Measurements from ENCODE around the gene SUGP2. TPM values are rescaled to one million over a fixed set of nuclear protein-coding genes. Genes with fewer than 3 reads are reported as not detected.
A peak's percentile ranks its signal among the peaks of the same experiment; 100 is the strongest.

SUGP2 gene
- 10 to 100 TPM; 51.7 to 61.7 TPM for total RNA-seq
- long read RNA-seq, full-length matches to known transcripts = 4 of 34 reads
- long read RNA-seq, partial matches to known transcripts = 9 of 34 reads
- long read RNA-seq, other reads (novel, unspliced or antisense) = 21 of 34 reads

DNA sequence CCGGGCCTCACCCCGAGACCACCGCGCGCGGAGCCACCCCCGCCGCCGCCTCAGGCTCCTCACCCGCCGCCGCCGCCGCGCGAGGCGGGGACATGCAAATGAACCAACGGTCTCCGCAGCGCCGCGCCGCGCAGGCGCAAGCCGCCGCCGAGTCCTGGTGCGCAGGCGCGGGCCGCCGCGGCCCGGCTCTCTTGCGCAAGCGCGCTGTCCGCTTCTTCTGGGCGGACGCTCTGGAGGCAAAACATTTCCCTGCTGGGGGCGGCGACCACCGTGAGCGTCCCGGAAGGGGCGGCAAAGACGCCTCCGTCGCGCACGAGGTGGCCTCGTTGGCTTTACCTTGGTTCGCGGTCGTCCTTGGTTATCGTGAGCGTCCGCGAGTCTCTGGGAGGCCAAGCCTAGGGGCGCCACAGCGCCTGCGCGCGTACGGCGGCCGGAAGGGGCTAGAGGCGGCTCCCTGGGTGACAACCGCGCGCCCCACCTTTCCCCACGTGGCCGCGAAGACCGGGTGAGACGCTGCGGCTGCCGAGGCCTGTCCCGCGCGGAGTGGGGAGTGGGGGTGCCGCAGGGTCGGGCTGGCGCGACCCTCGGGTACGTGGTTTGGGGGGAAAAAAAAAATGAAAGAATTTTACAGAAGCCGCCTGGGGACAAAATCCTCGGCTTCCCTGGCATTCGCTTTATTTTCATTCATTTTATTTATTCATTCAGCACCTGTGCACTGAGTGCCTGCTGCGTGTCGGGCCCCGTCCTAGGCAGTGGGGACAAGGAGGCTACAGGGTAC, at the start of gene SUGP2, which contains the start of gene ARMC6:
Gene SUGP2, minus strand, starts transcription at position 92 of the 778 bp plus-strand sequence. CDS start 2,446 bp downstream, outside the sequence.
Gene ARMC6, plus strand, starts transcription at position 178 of the 778 bp plus-strand sequence. CDS start 607 bp downstream, outside the sequence.
- DNase-seq (peak; percentile 86 to 88), ATAC-seq (peak; percentile 91)
- intact Hi-C loops (cut with DNase I, micrococcal nuclease) = no loop called here

DNA sequence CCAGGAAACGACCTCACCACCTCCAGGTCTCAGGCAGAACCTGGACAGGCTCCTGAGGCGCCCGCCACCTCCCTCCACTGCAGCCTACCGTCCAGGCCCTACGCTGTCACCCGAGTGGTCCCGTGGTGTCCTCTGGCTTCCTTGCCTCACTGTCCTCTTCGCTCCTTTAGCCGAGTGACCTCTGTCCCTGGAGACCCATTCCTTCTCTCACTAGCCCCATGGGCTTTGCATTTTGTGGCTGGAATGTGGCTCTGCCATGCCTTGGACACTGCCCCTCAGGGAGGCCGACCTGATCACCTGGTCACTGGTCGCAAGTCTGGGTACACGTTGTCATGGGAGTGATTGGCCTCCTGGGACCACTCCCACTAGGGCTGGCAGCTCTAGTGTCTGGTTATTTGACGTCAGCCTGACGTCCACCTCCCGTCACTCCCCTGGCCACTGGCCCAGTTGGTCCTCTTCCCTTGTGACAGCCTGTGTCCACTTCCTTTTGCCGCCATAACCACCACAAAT, 48.4 kb upstream of the SUGP2 start:
- intact Hi-C loops (cut with DNase I, micrococcal nuclease) = no loop called here
- DNase-seq (no peak), ATAC-seq (no peak)

DNA sequence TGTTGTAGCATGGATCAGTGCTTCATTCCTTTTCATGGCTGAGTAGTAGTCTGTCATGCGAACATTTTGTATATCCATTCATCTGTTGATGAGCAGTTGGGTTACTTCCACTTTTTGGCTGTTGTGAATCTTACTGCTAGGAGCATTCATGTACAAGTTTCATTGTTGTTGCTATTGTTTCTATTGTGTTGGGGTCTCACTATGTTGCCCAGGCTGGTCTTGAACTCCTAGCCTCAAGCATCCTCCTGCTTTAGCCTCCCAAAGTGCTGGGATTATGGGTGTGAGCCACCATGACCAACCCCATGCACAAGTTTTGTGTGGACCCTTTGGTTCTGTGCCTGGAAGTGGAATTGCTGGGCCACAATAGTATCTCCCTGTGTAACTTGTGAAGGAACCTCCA, 46.3 kb upstream of the SUGP2 start:
- intact Hi-C loops (cut with DNase I, micrococcal nuclease) = no loop called here
- DNase-seq (no peak), ATAC-seq (no peak)

DNA sequence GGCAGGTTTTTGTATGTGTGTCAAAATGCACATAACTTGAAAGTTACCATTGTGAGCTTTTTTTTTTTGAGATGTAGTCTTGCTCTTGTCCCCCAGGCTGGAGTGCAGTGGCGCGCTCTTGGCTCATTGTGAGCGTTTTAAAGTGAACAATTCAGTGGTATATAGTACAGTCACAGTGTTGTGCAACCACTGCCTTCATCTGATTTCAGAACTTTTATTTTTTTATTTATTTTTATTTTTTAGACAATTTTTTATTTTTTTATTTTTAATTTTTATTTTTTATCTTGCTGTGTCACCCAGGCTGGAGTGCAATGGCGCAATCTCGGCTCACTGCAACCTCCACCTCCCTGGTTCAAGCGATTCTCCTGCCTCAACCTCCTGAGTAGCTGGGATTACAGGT, 45.5 kb upstream of the SUGP2 start:
- DNase-seq (no peak), ATAC-seq (no peak)
- intact Hi-C loops (cut with DNase I, micrococcal nuclease) = no loop called here

DNA sequence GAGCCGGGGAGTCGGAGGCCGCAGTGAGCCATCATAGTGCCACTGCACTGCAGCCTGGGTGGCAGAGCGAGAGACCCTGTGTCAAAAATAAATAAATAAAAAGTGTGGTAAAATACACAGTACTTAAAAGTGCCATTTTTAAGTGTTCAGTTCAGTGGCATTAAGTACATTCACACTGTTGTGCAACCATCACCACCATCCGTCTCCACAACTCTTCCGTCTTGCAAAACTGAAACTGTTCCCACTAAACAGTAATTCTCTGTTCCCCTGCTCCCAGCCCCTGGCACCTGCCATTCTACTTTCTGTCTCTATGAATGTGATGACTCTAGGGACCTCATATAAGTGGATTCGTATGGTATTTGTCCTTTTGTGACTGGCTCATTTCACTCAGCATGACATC, 43.8 kb upstream of the SUGP2 start:
- DNase-seq = no peak
- intact Hi-C loops (cut with DNase I, micrococcal nuclease) = no loop called here
- no peak for ATAC-seq

DNA sequence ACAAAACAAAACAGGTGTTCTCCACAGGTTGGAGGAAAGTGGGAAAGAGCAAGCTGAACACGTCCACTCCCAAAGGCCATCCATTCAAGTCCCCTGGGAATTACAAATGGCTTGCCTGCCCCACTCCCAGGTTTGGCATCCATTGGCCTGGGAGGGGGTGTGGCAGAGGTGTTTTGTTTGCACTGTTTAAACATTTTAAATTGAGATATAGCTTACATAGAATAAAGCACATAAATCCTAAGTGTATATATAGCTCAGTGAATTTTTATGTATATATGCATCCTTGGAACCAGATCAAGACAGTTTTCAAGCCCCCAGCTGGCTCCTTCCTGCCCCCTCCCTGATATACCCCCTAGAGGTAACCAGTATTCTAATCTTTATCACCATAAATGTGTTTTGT, 43.2 kb upstream of the SUGP2 start:
- ATAC-seq (peak; percentile 51), DNase-seq (no peak)
- intact Hi-C loops (cut with DNase I, micrococcal nuclease) = no loop called here

DNA sequence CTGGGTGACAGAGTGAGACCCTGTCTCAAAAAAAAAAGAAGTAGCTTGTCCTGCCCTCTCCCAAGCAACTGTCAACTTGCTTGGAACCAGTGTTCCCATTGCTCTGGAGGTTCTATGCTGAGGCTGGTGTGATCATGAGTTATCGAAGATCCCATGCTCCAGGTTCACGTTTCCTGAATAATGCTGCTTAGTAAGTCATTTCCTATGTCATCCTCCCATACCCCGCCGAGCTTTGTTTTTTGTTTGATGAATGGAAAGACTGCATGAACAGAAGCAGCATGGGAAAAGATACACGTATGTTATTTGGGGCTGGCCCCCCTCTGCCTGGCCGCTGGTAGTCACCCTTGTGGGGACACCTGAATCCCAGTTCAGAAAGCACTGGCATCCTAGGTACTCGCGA, 41.8 kb upstream of the SUGP2 start:
- ATAC-seq (no peak), DNase-seq (no peak)
- intact Hi-C loops (cut with DNase I, micrococcal nuclease) = no loop called here

DNA sequence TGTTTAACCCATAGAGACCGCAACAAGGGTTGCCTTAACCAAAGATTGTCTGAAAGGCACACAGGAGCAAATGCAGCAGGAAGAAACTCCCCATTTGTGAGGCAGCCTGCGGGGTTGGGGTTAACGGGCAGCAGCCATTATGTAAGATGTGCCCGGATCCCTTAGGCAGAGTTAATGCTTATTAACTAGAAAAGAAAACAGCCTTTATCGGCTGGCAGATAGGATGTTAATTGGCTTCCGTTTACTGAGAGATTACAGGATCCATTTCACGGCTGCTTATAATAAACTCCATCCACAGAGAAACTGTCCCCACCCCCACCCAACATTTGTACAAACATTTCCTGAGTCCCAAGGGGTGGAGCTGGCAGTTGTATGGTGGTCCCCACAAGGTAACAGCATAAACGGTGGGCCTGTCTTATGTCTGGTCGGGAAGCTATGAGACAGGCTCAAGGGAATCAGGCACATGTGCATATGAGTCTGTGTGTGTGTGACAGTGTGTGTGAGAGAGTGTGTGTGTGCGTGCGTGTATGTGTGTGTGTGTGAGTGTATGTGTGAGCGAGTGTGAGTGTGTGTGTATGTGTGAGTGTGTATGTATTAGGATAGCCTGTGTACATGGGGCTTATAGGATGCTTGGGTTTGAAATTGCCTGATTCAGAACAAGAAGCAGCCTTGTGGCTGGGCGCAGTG, 41.0 kb upstream of the SUGP2 start:
- no peak for DNase-seq
- ATAC-seq = no peak
- intact Hi-C loops (cut with DNase I, micrococcal nuclease) = no loop called here

DNA sequence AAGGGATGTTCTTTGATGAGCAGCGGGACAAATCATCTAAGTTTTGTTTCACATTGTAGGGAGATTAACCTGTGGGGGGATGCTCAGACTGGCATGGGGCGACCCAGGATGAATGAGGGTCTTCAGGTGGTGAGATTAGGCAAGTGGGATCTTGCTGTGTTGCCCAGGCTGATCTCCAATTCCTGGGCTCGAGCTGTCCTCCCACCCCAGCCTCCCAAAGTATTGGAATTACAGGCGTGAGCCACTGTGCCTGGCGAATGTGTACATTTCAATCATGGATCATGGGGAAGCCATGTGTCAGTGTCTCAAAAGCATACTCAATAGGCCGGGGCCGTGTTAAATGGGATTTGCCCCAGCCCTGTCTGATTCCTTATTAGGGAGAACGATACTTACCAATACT, 38.6 kb upstream of the SUGP2 start:
- DNase-seq (no peak), ATAC-seq (no peak)
- intact Hi-C loops (cut with DNase I, micrococcal nuclease) = no loop called here

DNA sequence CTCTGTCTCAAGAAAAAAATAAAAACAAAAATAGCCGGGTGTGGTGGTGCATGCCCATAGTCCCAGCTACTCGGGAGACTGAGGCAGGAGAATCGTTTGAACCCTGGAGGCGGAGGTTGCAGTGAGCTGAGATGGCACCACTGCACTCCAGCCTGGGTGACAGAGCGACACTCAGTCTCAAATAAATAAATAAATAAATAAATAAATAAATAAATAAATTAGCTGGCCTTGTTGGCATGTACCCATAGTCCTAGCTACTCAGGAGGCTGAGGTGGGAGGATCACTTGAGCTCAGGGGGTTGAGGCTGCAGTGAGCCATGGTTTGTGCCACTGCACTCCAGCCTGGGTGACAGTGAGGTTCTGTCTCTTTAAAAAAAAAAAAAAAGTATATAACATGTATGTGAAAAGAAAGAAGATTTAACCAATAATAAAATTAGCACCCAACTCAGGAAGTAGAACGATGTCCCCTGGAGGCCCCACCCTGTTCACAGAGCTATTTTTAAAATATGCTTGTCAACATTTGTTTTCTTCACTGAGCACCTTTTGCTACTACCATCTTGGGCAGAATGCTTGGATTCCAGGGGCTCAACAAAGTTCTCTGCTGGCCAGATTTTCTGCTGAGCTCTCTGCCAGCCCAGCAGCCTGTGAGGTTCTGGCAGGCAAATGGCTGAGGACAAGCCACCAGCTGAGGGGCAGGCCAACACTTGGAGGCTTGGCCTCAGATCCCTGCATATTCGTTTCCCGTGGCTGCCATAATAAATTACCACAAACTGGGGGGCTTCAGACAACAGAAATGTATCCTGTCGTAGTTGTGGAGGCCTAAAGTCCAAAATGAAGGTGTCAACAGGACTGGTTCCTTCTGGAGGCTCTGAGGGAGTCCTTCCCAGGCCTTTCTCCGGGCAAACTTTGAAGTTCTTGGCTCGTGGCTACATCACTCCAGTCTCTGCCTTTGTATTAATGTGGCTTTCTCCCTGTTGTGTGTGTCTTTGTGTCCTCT, 35.6 kb upstream of the SUGP2 start:
- intact Hi-C loops (cut with DNase I, micrococcal nuclease) = loop anchor here in 1 of 2 donors (5.0 kb wide), 1 partner anchor 68 kb away; the partner anchor contains the start of gene TMEM161A
- ATAC-seq (no peak), DNase-seq (no peak)

DNA sequence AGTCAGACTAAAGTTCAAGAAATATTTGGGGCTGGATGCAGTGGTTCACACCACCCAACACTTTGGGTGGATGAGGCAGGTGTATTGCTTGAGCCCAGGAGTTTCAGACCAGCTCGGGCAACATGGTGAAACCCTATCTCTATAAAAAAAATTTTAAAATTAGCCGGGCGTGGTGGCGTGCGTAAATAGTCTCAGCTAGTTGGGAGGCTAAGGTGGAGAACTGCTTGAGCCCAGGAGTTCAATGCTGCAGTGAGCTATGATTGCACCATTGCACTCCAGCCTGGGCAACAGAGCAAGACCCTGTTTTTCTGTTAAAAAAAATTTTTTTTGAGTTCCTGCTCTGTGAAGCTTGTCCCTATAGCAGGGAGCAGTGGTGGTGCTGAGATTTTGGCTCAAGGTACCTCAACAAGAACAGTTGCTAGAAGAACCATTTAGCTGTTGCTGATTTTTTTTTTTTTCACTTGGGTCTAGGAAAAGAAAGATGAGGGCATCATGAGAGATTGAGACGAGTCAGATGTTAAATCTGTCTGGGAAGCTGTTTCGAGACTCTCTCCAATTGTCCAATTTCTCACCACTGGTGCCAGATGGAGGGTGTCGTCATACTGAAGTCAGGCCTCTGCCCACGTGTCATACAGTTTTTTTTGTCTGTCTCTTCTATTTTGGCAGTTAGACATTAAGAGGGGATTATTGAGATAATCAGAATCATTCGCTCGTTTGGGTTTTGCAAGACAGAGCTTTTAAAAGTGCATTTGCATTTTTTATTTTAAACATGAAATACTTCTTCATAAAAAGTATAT, 34.2 kb upstream of the SUGP2 start:
- intact Hi-C loops (cut with DNase I, micrococcal nuclease) = loop anchor here in 1 of 2 donors (5.0 kb wide), 1 partner anchor 70 kb away; the partner anchor contains the start of gene TMEM161A
- ATAC-seq (no peak), DNase-seq (no peak)

DNA sequence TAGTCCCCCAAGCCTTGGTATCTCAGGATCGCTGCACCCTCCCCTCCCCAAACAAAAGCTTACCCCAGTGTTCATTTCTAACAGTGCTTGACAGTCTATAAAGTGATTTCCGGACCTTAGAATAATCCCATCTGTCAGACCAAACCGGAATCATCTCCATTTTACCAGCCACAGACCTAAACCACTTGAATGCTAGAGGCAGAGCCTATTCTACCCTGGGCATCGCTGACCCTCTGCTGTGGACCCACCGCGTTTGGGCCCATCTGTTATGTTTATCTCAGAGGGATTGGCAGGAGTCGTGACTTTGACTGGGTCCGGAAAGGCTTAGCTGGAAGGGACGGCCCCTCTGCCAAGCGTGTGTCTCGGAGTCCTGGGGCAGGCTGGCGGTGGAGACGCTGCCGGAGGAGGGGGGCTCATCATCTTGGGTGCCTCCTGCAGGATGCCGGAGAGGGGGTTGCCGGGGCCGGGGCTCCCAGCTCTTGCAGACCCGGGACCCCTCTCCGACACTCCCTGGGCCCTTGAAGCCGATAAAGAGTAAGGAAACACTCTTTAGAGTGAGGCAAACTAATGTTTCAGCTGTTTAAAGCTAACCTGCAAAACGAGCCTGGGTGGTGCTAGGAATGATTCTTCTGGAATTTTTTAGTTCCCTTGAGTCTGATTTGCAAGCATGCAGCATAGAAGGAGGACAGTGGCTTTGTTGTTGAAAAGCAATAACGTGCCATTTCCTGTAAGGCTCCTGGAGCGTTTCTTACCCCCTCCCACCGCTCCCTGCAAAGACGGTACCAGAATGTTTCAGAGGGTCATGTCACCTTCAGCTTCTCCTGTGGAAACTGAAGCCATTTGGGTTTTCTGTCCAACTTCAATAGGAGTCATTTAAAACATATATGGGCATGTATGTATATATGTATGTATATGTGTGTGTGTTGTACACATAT, 31.8 kb upstream of the SUGP2 start:
- intact Hi-C loops (cut with DNase I, micrococcal nuclease) = loop anchor here in 1 of 2 donors (5.0 kb wide), 1 partner anchor 72 kb away; the partner anchor contains the start of gene TMEM161A
- peak; percentile 36 to 41 for DNase-seq
- ATAC-seq = no peak

DNA sequence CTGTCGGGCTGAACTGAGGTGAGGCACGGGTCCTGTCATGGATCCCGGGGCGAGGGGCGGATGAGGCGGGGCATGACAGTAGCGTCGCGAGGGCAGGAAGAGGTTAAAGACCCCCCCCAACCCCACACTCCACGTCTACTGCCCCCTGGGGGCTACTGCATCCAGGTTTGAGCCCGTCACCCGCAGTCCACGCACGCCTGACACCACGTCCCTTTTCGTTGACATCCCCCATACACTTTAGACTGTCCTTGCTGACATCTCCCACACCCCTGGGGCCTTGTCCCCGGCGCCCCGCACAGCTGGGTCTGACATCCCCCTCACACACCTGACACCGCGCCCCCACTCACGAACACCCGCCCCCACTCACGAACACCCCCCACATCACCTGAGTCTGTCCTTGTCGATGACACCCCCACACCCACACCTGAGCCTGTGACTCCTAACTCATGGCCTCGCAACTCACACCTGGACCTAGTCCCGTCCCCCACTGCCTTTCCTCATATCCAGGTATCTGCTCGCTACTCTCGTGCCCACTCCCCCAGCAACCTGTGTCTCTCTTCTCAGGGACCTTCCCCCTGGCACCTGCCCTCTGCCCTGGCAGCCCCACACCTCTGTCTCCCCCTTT, 30.9 kb upstream of the SUGP2 start:
- ATAC-seq = no peak
- no peak for DNase-seq

DNA sequence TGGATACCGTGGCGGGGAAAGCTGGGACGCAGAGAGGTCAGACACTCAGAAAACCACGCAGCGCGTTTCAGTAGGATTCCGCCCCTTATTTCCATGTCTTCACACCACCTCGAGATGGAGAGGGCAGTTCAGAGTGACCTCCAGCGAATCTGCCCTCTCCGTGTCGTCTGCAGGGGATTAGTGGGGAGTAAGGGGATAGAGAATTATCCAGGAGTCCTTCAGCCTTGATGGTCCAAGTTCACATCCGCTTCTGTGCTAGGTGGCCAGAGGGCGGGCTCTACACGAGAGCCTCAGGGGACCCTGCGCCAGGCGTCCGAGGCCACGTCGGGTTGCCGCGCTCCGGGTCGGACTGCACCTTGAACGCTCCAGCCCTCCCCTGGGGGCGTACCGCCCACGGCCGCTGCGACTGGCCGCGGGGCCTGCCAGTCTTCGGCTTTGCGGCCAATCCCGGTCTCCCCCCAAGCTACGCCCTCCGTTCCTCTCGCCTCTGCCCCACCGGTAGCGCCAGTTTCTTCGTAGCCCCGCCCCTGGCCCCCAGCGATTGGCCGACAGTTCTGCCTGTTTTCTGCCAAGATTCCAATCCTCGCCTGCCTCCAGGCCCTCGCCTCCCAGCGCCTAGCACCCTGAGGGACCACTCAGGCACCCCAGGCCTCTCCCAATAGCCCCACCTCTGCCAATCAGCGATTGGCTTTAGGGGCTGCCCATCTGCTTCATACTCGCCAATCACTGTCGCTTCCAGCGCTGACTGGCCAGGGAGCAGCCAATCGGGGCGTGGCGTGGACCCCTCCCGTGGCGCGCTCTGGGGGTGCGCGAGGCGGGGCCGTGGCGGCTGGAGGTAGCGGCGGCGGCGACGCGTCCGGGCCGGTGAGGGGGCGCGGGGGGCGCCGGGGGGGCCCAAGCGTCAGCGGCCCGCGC, 30.1 kb upstream of the SUGP2 start, which contains the start of gene SLC25A42:
Gene SLC25A42, plus strand, starts transcription at position 812 of the 915 bp plus-strand sequence. CDS start 32,131 bp downstream, outside the sequence.
- ATAC-seq = peak; percentile 91
- intact Hi-C loops (cut with DNase I, micrococcal nuclease) = no loop called here
- DNase-seq = peak; percentile 98 to 100

More for the DNA sequence above, 30.9 kb upstream of the SUGP2 start:
- intact Hi-C loops (cut with DNase I, micrococcal nuclease) = no loop called here
